Measurements from ENCODE around the gene FAM180A. TPM values are rescaled to one million over a fixed set of nuclear protein-coding genes. Genes with fewer than 3 reads are reported as not detected.

FAM180A gene
- total and polyA plus RNA-seq, 7 donors = 0.07 to 1.8 (median 0.13) TPM; not detected in 2

- WGBS, 3 donors = 89 to 90% (median 89%) methylated on average over 3 of the region's 3 CpGs
- peaks cover 0 to 15% of the 10 kb centered on the region in 2 donors for H3K36me3 ChIP-seq (ENCODE audit: insufficient read depth in 1 of 2, low read depth in 1 of 2)
- no peak for TF ChIP-seq CTCF (IDR thresholded peaks at IDR 0.05)
- no peak for ATAC-seq
- no peaks in the 10 kb centered on the region for H3K9me3 ChIP-seq
- no peak overlapping the region for H3K27ac ChIP-seq
- no peak for DNase-seq
- no peak overlapping the region for H3K4me3 ChIP-seq
- intact Hi-C loops (cut with DNase I) = no loop called here
- H3K27me3 ChIP-seq (ENCODE audit: insufficient read depth in 3 of 3, low read length in 2 of 3) = no peaks in the 10 kb centered on the region
- H3K4me1 ChIP-seq = peaks cover 12% of the 10 kb centered on the region
Measured at GRCh38 chr7:135683609-135684008, 65.0 kb downstream of the FAM180A start.

GRCh38 chr7:135682191-135682590 is 66.4 kb downstream of the FAM180A start:
- intact Hi-C loops (cut with DNase I) = no loop called here

GRCh38 chr7:135681762-135682161 is 66.9 kb downstream of the FAM180A start:
- no peaks in the 10 kb centered on the region for H3K27me3 ChIP-seq (ENCODE audit: insufficient read depth in 3 of 3, low read length in 2 of 3)
- no peak for DNase-seq
- intact Hi-C loops (cut with DNase I) = no loop called here
- no peaks in the 10 kb centered on the region for H3K9me3 ChIP-seq
- no peak for TF ChIP-seq CTCF (IDR thresholded peaks at IDR 0.05)
- no peak for ATAC-seq
- peaks cover 0 to 23% of the 10 kb centered on the region in 2 donors for H3K36me3 ChIP-seq (ENCODE audit: insufficient read depth in 1 of 2, low read depth in 1 of 2)
- H3K27ac ChIP-seq = no peak overlapping the region
- H3K4me3 ChIP-seq = no peak overlapping the region
- H3K4me1 ChIP-seq = peaks cover 31% of the 10 kb centered on the region
- WGBS, 3 donors = 65 to 76% (median 71%) methylated on average over 5 of the region's 5 CpGs

More at GRCh38 chr7:135682191-135682590, 66.4 kb downstream of the FAM180A start:
- peaks cover 26% of the 10 kb centered on the region for H3K4me1 ChIP-seq
- 19 to 38% (median 24%) methylated on average over 3 of the region's 3 CpGs for WGBS, 3 donors
- no peaks in the 10 kb centered on the region for H3K9me3 ChIP-seq
- H3K36me3 ChIP-seq (ENCODE audit: insufficient read depth in 1 of 2, low read depth in 1 of 2) = peaks cover 0 to 20% of the 10 kb centered on the region in 2 donors
- ATAC-seq = no peak
- no peak for DNase-seq
- no peak for TF ChIP-seq CTCF (IDR thresholded peaks at IDR 0.05)
- H3K27me3 ChIP-seq (ENCODE audit: insufficient read depth in 3 of 3, low read length in 2 of 3) = no peaks in the 10 kb centered on the region
- no peak overlapping the region for H3K27ac ChIP-seq
- H3K4me3 ChIP-seq = no peak overlapping the region

Other genes starting within 250 kb of the FAM180A start
- 10 to 100 TPM; 27.6 to 43.7 (median 33.5) TPM for gene CNOT4, start 238.7 kb downstream of the FAM180A start, total RNA-seq
- gene CNOT4, start 238.7 kb downstream of the FAM180A start, polyA plus RNA-seq = 10 to 100 TPM in 2 of 3 donors, 1 to 10 TPM in 1; 8.3 to 21.6 (median 10.3) TPM
- gene NUP205, start 190.9 kb downstream of the FAM180A start, total RNA-seq = 10 to 100 TPM; 15.7 to 20.8 (median 18.8) TPM
- 10 to 100 TPM; 16.5 to 22.7 (median 22.0) TPM for gene NUP205, start 190.9 kb downstream of the FAM180A start, polyA plus RNA-seq
- 10 to 100 TPM; 23.9 to 28.0 (median 24.9) TPM for gene STMP1, start 86.3 kb downstream of the FAM180A start, total RNA-seq
- gene STMP1, start 86.3 kb downstream of the FAM180A start, polyA plus RNA-seq = 10 to 100 TPM; 17.1 to 42.0 (median 25.8) TPM
- not detected for gene SLC13A4, start 20.6 kb downstream of the FAM180A start, total RNA-seq
- under 1 TPM; 0.01 to 0.08 (median 0.03) TPM for gene SLC13A4, start 20.6 kb downstream of the FAM180A start, polyA plus RNA-seq
- 10 to 100 TPM; 57.1 to 75.2 (median 60.1) TPM for gene MTPN, start 228.5 kb upstream of the FAM180A start, total RNA-seq
- 100 to 1,000 TPM in 1 of 3 donors, 10 to 100 TPM in 2; 41.4 to 107 (median 62.7) TPM for gene MTPN, start 228.5 kb upstream of the FAM180A start, polyA plus RNA-seq